ENCODE data around the gene CARD9.

DNA sequence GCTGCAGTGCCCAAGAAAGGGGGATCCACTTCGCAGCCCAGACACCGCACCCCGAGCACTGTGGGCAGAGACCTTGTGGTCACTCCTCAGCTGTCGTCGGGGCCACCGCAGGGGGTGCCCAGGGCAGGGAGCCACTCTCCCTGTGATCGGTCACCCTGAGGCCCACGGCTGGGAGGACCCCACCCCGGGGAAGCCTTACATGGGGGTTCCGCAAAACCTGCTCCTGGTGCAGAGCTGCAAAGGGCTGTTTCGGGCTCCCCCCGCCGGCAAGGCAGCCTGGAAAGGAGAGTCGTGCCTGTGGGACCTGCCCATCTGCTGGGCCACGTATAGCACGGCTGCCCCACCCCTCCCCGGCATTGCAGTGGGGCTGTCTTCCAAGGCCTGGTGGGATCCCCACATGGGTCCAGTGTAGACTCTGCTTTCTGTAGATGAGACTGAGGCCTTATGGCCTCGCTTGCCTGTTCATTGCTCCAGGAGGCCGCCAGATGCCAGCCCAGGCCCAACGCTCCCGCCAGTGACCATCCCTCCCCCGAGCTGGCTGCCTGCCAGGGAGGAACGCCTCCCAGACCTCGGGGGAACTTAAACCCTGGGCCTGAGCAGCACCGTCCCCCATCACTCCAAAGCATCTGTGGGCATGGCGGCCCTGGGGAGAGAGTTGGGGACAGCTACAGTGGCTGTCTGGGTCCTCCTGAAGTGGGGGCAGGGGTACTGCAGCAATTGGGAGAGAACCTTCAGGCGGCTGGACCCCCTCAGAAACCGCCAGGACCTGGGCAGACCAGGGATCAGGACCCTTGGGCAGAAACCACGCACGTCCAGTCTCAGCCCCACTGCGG lies 8.3 kb downstream of the CARD9 start:
- TF ChIP-seq, protein P1, sequence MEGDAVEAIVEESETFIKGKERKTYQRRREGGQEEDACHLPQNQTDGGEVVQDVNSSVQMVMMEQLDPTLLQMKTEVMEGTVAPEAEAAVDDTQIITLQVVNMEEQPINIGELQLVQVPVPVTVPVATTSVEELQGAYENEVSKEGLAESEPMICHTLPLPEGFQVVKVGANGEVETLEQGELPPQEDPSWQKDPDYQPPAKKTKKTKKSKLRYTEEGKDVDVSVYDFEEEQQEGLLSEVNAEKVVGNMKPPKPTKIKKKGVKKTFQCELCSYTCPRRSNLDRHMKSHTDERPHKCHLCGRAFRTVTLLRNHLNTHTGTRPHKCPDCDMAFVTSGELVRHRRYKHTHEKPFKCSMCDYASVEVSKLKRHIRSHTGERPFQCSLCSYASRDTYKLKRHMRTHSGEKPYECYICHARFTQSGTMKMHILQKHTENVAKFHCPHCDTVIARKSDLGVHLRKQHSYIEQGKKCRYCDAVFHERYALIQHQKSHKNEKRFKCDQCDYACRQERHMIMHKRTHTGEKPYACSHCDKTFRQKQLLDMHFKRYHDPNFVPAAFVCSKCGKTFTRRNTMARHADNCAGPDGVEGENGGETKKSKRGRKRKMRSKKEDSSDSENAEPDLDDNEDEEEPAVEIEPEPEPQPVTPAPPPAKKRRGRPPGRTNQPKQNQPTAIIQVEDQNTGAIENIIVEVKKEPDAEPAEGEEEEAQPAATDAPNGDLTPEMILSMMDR (IDR thresholded peaks at IDR 0.05 in 8 of 11, conservative IDR thresholded peaks at IDR 0.05 in 3 of 11): no peak
- no peak for TF ChIP-seq POLR2A (IDR thresholded peaks at IDR 0.05)
